ENCODE measurements around the gene CLPTM1.

CLPTM1 gene

DNA sequence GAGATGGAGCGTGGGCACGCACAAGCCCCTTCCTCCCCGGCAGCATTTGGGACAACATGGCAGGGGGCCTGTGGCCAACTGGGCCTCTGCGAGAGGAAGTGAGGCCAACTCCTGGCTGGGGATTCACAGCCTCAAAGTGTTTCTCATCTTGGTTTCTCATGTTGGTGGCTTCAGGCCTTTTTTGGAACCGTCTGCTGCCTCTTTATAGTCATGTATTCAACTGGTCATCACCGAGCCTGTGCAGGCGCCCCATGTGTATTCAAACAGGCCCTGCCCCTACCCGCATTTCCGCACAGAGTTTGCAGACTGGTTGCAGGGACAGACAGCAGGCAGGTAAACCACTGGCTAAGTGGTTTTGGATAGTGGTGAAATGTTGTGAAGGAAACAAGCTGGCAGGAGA is 28.8 kb downstream of the CLPTM1 start:
- TF ChIP-seq, protein P1, sequence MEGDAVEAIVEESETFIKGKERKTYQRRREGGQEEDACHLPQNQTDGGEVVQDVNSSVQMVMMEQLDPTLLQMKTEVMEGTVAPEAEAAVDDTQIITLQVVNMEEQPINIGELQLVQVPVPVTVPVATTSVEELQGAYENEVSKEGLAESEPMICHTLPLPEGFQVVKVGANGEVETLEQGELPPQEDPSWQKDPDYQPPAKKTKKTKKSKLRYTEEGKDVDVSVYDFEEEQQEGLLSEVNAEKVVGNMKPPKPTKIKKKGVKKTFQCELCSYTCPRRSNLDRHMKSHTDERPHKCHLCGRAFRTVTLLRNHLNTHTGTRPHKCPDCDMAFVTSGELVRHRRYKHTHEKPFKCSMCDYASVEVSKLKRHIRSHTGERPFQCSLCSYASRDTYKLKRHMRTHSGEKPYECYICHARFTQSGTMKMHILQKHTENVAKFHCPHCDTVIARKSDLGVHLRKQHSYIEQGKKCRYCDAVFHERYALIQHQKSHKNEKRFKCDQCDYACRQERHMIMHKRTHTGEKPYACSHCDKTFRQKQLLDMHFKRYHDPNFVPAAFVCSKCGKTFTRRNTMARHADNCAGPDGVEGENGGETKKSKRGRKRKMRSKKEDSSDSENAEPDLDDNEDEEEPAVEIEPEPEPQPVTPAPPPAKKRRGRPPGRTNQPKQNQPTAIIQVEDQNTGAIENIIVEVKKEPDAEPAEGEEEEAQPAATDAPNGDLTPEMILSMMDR (IDR thresholded peaks at IDR 0.05; ENCODE audit: borderline replicate concordance, control extremely low read depth, extremely low read depth, insufficient read depth, missing control alignments) = no peak
- in situ Hi-C loops (cut with MboI; ENCODE audit: low sequenced_read_pairs, unreplicated experiment) = no loop called here
- DNase-seq (ENCODE audit: low spot score) = no peak

DNA sequence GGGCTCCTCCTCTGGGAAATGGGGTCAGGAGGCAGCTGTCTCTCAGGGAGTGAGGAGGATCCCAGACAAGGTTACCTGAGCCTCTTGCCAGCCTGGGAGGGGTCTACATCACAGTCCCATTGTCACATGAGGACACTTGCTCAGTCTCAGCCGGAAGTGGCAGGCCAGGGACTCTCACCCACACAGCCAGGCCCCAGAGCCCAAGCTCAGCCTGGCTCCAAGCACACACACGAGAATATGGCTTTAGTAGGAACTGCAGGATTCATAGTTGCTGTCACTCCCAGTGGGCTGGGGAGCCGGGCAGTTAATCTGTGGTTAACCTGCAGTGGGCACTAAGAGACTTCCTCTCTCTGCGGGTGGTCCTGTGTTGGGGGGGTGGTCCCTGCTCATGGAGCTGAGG is 30.3 kb downstream of the CLPTM1 start:
- in situ Hi-C loops (cut with MboI; ENCODE audit: low sequenced_read_pairs, unreplicated experiment) = no loop called here
- DNase-seq (ENCODE audit: low spot score) = no peak
- TF ChIP-seq, protein P1 (IDR thresholded peaks at IDR 0.05; ENCODE audit: borderline replicate concordance, control extremely low read depth, extremely low read depth, insufficient read depth, missing control alignments) = no peak

DNA sequence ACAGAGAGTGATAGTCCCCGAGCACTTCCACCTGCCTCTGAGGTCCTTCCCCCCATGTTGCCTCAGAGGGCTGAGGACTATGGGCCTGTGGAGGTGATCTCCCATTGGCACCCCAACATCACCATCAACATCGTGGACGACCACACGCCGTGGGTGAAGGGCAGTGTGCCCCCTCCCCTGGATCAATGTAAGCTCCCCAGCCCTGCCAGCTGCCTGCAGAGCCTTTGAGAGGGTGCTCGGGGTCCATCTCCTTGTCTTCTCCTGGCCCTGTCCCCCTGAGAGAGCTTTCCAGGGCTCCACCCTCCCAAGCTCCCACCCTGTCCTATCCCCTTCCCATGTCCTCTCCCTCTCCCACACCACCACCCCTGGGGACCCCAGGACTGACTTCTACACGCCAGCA is 31.2 kb downstream of the CLPTM1 start:
- TF ChIP-seq, protein P1 (IDR thresholded peaks at IDR 0.05; ENCODE audit: borderline replicate concordance, control extremely low read depth, extremely low read depth, insufficient read depth, missing control alignments) = no peak
- no peak for DNase-seq (ENCODE audit: low spot score)
- in situ Hi-C loops (cut with MboI; ENCODE audit: low sequenced_read_pairs, unreplicated experiment) = no loop called here

DNA sequence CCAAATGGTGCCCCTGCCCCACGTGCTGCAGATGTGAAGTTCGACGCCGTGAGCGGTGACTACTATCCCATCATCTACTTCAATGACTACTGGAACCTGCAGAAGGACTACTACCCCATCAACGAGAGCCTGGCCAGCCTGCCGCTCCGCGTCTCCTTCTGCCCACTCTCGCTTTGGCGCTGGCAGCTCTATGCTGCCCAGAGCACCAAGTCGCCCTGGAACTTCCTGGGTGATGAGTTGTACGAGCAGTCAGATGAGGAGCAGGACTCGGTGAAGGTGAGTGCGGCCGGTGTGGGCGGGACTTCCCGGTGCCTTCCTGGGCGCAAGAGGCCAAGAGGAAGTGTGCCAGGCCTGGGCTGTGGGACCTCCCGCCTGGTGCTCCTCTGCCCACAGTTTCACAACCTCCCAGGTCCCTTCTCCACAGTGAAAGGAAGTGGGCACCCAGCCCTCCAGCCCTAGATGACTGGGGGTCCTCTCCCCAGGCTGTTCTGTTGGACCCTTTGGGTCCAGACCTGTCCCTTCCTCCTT is 32.0 kb downstream of the CLPTM1 start:
- in situ Hi-C loops (cut with MboI; ENCODE audit: low sequenced_read_pairs, unreplicated experiment) = no loop called here
- DNase-seq (ENCODE audit: low spot score) = no peak
- TF ChIP-seq, protein P1 (IDR thresholded peaks at IDR 0.05; ENCODE audit: borderline replicate concordance, control extremely low read depth, extremely low read depth, insufficient read depth, missing control alignments) = no peak

DNA sequence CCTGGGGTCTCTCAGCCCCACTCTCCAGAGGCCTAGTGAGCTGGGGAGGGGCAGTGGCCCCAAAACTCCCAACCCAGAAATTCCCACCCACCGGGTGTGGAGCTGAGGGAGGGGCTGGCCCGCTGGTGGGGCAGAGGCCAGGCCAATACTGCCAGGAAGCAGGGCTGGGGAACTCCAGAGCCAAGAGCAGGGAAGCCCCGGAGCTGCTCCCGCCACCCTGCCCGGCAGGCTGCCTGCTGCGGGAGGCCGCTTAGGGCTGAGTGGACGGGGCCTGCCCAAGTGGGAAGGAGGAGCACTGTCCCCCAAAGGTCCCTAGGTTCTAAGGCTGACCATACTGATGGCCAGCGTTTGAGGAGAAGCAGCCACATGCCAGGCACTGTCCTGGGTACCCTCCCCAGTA is 33.1 kb downstream of the CLPTM1 start:
- in situ Hi-C loops (cut with MboI; ENCODE audit: low sequenced_read_pairs, unreplicated experiment) = no loop called here
- TF ChIP-seq, protein P1 (IDR thresholded peaks at IDR 0.05; ENCODE audit: borderline replicate concordance, control extremely low read depth, extremely low read depth, insufficient read depth, missing control alignments) = no peak
- no peak for DNase-seq (ENCODE audit: low spot score)

DNA sequence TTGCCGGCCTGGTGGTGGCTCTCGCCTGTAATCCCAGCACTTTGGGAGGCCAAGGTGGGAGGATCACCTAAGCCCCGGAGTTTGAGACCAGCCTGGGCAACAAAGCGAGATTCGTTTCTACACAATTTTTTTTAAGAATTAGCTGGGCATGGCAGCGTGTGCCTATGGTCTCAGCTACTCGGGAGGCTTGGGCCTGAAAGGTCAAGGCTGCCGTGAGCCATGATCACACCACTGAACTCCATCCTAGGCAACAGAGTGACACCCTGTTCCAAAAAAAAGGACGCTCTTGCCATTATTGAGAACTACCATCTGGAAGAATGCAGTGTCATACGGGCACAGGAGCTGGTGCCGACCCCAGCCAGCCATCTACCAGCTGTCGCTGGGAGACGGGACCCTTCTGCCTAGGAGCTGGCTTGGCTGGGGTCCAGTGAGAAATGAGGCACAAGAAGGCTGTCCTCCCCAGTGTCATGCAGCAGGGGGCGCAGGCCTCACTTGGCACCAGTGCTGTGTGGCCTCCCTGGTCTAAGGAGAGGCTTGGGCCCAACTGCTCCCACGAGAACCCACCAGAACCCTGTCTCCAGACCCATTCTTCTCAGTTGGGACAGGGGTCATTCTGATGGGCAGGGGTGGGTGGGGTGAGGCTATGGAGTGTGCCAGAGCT is 33.8 kb downstream of the CLPTM1 start:
- peak; percentile 88 for DNase-seq (ENCODE audit: low spot score)
- in situ Hi-C loops (cut with MboI; ENCODE audit: low sequenced_read_pairs, unreplicated experiment) = no loop called here
- TF ChIP-seq, protein P1 (IDR thresholded peaks at IDR 0.05; ENCODE audit: borderline replicate concordance, control extremely low read depth, extremely low read depth, insufficient read depth, missing control alignments) = peak; percentile 74

All from GM13976 (cell line).